Fibroblast of lung (primary cell): ENCODE results near the gene PTPN21.

Experiments
- EZH2 ChIP-seq: IDR thresholded peaks from 2 replicates; pipeline ENCODE4 v1.5.1; 2012; ENCODE audit warnings: low read length, control low read depth, mild to moderate bottlenecking; ENCODE audit errors: missing control alignments
- TF ChIP-seq, protein P1 (sequence below), 2 donors: IDR thresholded peaks in 1 of 2; conservative IDR thresholded peaks in 1 of 2; 1 replicate in 1 of 2; 2 replicates in 1 of 2; pipeline ENCODE4 v1.5.1; 2011 to 2012; ENCODE audit warnings: low read length in 2 of 2, control low read depth in 1 of 2, inconsistent platforms in 1 of 2, low read depth in 1 of 2, mild to moderate bottlenecking in 1 of 2

DNA sequence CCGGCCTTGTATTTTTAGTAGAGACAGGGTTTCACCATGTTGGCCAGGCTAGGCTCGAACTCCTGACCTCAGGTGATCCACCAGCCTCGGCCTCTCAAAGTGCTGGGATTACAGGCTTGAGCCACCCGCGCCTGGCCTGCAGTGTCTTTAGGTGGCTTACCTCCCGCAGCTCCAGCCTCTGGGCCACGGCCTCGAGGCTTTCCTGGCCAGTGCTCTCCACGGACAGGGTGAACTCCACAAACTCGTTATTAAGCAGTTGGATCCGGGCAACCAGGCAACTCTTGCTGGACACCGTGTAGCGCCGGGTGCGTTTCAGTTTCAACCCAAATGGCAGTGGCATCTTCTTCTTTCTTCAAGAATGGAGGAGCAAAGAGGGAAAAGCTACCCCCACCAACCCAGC, 4.7 kb downstream of the PTPN21 start:
- TF ChIP-seq, protein P1, sequence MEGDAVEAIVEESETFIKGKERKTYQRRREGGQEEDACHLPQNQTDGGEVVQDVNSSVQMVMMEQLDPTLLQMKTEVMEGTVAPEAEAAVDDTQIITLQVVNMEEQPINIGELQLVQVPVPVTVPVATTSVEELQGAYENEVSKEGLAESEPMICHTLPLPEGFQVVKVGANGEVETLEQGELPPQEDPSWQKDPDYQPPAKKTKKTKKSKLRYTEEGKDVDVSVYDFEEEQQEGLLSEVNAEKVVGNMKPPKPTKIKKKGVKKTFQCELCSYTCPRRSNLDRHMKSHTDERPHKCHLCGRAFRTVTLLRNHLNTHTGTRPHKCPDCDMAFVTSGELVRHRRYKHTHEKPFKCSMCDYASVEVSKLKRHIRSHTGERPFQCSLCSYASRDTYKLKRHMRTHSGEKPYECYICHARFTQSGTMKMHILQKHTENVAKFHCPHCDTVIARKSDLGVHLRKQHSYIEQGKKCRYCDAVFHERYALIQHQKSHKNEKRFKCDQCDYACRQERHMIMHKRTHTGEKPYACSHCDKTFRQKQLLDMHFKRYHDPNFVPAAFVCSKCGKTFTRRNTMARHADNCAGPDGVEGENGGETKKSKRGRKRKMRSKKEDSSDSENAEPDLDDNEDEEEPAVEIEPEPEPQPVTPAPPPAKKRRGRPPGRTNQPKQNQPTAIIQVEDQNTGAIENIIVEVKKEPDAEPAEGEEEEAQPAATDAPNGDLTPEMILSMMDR (conservative IDR thresholded peaks at IDR 0.05 in 1 of 2, IDR thresholded peaks at IDR 0.05 in 1 of 2; ENCODE audit: low read depth in 1 of 2, low read length in 2 of 2), result no peak
- TF ChIP-seq EZH2, result no peak
